Measurements from ENCODE around the gene CSMD2. TPM values are rescaled to one million over a fixed set of nuclear protein-coding genes. Genes with fewer than 3 reads are reported as not detected.

Gene CSMD2
- total and polyA plus RNA-seq, 2 of the 8 experiments (the other 6 are each of a cell fraction or from before 2014, with no cell fraction given) = 7.0 to 14.7 TPM

- H3K4me1 ChIP-seq (replicated peaks in 1 of 4; ENCODE audit: control insufficient read depth in 3 of 4, insufficient read depth in 4 of 4, low read length in 3 of 4) = no peaks in the 10 kb centered on the region
- H3K4ac ChIP-seq (replicated peaks; ENCODE audit: insufficient read length, low read depth, low read length) = no peak overlapping the region
- peaks cover 0 to 10% of the 10 kb centered on the region in 2 experiments for H4K20me1 ChIP-seq (replicated peaks in 1 of 2; ENCODE audit: control insufficient read depth in 1 of 2, insufficient read depth in 2 of 2, low read length in 2 of 2)
- H4K8ac ChIP-seq (ENCODE audit: extremely low read depth, insufficient read depth, low read length) = no peak overlapping the region
- POLR2A ChIA-PET (ENCODE audit: partially characterized antibody) = no interaction called here
- FAIRE-seq (no peak), DNase-seq (ENCODE audit: low read depth in 1 of 2, low spot score in 2 of 2) (no peak)
- no peak overlapping the region for H3K18ac ChIP-seq (ENCODE audit: extremely low read depth, low read length)
- H4K5ac ChIP-seq (ENCODE audit: insufficient read length, low read depth, low read length) = no peak overlapping the region
- no peaks in the 10 kb centered on the region for H3K9me3 ChIP-seq (ENCODE audit: insufficient read depth in 2 of 2, low read depth in 1 of 2, low read length in 1 of 2)
- H2BK120ac ChIP-seq (replicated peaks; ENCODE audit: low read depth, low read length) = no peak overlapping the region
- H3K27me3 ChIP-seq (replicated peaks in 1 of 4; ENCODE audit: control insufficient read depth in 3 of 4, extremely low read depth in 1 of 4, insufficient read depth in 3 of 4, low read length in 3 of 4) = no peaks in the 10 kb centered on the region
- no peaks in the 10 kb centered on the region; the same call in 1 of the 2 replicates for H3K23me2 ChIP-seq (ENCODE audit: low read depth, low read length)
- H2BK12ac ChIP-seq (ENCODE audit: low read depth, low read length) = no peak overlapping the region
- H2AFZ ChIP-seq (ENCODE audit: low read length) = no peak overlapping the region
- H2BK5ac ChIP-seq (ENCODE audit: low read depth, low read length) = no peak overlapping the region
- H3K56ac ChIP-seq (replicated peaks; ENCODE audit: insufficient read length, low read depth, low read length) = no peak overlapping the region
- H3K9ac ChIP-seq (replicated peaks in 1 of 4; ENCODE audit: extremely low read depth in 1 of 4, low read depth in 3 of 4, low read length in 3 of 4) = no peak overlapping the region
- no peak overlapping the region for H3K4me3 ChIP-seq (ENCODE audit: extremely low read depth in 1 of 4, insufficient read depth in 2 of 4, low read depth in 3 of 4, low read length in 4 of 4)
- H2AK5ac ChIP-seq (ENCODE audit: low read depth, low read length) = no peak overlapping the region
- H2BK20ac ChIP-seq (ENCODE audit: low read length) = no peak overlapping the region
- CTCF ChIA-PET (ENCODE audit: partially characterized antibody) = no interaction called here
- H3K79me2 ChIP-seq (ENCODE audit: control insufficient read depth in 1 of 2, insufficient read depth in 2 of 2, low read length in 2 of 2) = no peaks in the 10 kb centered on the region
- no peak overlapping the region for H3K27ac ChIP-seq (ENCODE audit: low read depth, low read length)
- no peak overlapping the region for H4K91ac ChIP-seq (replicated peaks; ENCODE audit: insufficient read length, low read length)
- H3K23ac ChIP-seq (ENCODE audit: insufficient read length) = no peak overlapping the region
- H3K14ac ChIP-seq (ENCODE audit: insufficient read length) = no peak overlapping the region
- 93% methylated on average over 1 of the region's 1 CpG; no CpG with 5 or more reads in 1 of the 2 experiments for WGBS, 2 experiments (ENCODE audit: extremely low coverage in 1 of 2, insufficient coverage in 1 of 2, insufficient read length in 1 of 2, insufficient replicate concordance in 2 of 2, low coverage in 1 of 2, low lambda C conversion rate in 2 of 2, missing lambda C conversion rate in 1 of 2)
- no peak overlapping the region for H3K4me2 ChIP-seq (ENCODE audit: insufficient read depth in 1 of 2, low read depth in 2 of 2, low read length in 2 of 2)
- H3K79me1 ChIP-seq (ENCODE audit: low read depth, low read length) = no peaks in the 10 kb centered on the region; the same call in 1 of the 2 replicates
- no peak overlapping the region for H2BK15ac ChIP-seq (ENCODE audit: low read length)
- no peak for TF ChIP-seq TAF1 (IDR thresholded peaks at IDR 0.05; ENCODE audit: low read depth, low read length)
- no peak for TF ChIP-seq TEAD4 (IDR thresholded peaks at IDR 0.05; ENCODE audit: low read depth, low read length)
- no peak for TF ChIP-seq POU5F1 (IDR thresholded peaks at IDR 0.05; ENCODE audit: low read depth, low read length)
- no peak for TF ChIP-seq HDAC6 (IDR thresholded peaks at IDR 0.05; ENCODE audit: low read depth, low read length)
- no peak for TF ChIP-seq HDAC2 (IDR thresholded peaks at IDR 0.05; ENCODE audit: borderline replicate concordance in 1 of 2, low read depth in 2 of 2, low read length in 2 of 2)
- no peak for TF ChIP-seq CHD1 (IDR thresholded peaks at IDR 0.05; ENCODE audit: low read depth, low read length)
- no peak for TF ChIP-seq MAFK (IDR thresholded peaks at IDR 0.05; ENCODE audit: low read depth, low read length)
- TF ChIP-seq RBBP5 (IDR thresholded peaks at IDR 0.05; ENCODE audit: borderline replicate concordance, low read depth, low read length) = no peak
- TF ChIP-seq SP1 (IDR thresholded peaks at IDR 0.05; ENCODE audit: low read depth, low read length) = no peak
- no peak for TF ChIP-seq TBP (IDR thresholded peaks at IDR 0.05; ENCODE audit: low read depth, low read length)
- no peak for TF ChIP-seq CHD2 (IDR thresholded peaks at IDR 0.05; ENCODE audit: low read length)
- no peak for TF ChIP-seq BACH1 (IDR thresholded peaks at IDR 0.05; ENCODE audit: low read length)
- no peak for TF ChIP-seq EP300 (IDR thresholded peaks at IDR 0.05; ENCODE audit: borderline replicate concordance in 1 of 2, low read depth in 2 of 2, low read length in 2 of 2)
- TF ChIP-seq SAP30 (IDR thresholded peaks at IDR 0.05; ENCODE audit: insufficient read depth, insufficient replicate concordance, low read length) = no peak
- TF ChIP-seq PHF8 (conservative IDR thresholded peaks at IDR 0.05; ENCODE audit: low read depth, low read length) = no peak
- H3K36me3 ChIP-seq (ENCODE audit: control insufficient read depth in 2 of 4, insufficient read depth in 4 of 4, low read length in 3 of 4) = peaks cover 0 to 3% (median 0%) of the 10 kb centered on the region in 4 experiments; a peak in 3 of 8 replicates
Measured at GRCh38 chr1:33918368-33918767, 246.7 kb downstream of the CSMD2 start.
